ENCODE data around the gene KIF26B.
"Not testable (repeated sequence)": the region's sequence is repeated elsewhere in the genome, so short reads cannot be mapped to it uniquely, and the experiment has no call there.

The KIF26B gene

DNA sequence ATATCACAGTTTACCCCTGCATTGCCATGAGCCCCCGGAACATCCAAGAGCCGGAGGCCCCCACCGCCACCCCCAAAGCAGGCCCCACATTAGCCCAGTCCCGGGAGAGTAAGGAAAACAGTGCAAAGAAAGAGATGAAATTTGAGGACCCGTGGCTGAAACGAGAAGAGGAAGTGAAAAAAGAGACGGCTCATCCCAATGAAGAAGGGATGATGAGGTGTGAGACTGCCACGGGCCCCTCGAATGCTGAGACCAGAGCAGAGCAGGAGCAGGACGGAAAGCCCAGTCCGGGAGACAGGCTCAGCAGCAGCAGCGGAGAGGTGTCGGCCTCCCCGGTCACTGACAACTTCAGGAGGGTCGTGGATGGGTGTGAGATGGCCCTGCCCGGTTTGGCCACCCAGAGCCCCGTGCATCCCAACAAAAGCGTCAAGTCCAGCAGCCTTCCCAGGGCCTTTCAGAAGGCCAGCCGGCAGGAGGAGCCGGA, 532.4 kb downstream of the KIF26B start:
- Mint-ChIP-seq H3K9me3 (ENCODE audit: low read depth) (no peaks in the 10 kb centered on the region), H3K36me3 (no peaks in the 10 kb centered on the region), H3K4me1 (ENCODE audit: low read depth) (no peaks in the 10 kb centered on the region), H3K4me3 (no peak overlapping the region), H3K27me3 (no peaks in the 10 kb centered on the region), H3K27ac (no peak overlapping the region)

DNA sequence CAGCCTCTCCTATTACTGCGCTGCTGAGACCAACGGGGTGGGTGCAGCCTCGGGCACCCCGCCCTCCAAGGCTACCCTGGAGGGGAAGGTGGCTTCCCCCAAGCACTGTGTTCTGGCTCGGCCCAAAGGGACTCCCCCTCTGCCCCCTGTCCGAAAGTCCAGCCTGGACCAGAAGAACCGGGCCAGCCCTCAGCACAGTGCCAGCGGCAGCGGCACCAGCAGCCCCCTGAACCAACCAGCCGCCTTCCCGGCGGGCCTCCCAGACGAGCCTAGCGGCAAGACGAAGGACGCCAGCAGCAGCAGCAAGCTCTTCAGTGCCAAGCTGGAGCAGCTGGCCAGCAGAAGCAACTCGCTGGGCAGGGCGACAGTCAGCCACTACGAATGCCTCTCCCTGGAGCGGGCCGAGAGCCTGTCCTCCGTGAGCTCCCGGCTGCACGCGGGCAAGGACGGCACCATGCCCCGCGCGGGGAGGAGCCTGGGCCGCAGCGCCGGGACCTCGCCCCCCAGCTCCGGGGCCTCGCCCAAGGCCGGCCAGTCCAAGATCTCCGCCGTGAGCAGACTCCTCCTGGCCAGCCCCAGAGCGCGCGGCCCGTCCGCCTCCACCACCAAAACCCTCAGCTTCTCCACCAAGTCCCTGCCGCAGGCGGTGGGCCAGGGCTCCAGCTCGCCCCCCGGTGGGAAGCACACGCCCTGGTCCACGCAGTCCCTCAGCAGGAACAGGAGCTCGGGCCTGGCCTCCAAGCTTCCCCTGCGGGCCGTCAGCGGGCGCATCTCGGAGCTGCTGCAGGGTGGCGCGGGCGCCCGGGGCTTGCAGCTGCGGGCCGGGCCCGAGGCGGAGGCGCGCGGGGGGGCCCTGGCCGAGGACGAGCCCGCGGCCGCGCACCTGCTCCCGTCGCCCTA, 533.1 kb downstream of the KIF26B start:
- H3K36me3 Mint-ChIP-seq: no peaks in the 10 kb centered on the region
- H3K4me3 Mint-ChIP-seq: no peak overlapping the region
- no peaks in the 10 kb centered on the region for H3K4me1 Mint-ChIP-seq (ENCODE audit: low read depth)

DNA sequence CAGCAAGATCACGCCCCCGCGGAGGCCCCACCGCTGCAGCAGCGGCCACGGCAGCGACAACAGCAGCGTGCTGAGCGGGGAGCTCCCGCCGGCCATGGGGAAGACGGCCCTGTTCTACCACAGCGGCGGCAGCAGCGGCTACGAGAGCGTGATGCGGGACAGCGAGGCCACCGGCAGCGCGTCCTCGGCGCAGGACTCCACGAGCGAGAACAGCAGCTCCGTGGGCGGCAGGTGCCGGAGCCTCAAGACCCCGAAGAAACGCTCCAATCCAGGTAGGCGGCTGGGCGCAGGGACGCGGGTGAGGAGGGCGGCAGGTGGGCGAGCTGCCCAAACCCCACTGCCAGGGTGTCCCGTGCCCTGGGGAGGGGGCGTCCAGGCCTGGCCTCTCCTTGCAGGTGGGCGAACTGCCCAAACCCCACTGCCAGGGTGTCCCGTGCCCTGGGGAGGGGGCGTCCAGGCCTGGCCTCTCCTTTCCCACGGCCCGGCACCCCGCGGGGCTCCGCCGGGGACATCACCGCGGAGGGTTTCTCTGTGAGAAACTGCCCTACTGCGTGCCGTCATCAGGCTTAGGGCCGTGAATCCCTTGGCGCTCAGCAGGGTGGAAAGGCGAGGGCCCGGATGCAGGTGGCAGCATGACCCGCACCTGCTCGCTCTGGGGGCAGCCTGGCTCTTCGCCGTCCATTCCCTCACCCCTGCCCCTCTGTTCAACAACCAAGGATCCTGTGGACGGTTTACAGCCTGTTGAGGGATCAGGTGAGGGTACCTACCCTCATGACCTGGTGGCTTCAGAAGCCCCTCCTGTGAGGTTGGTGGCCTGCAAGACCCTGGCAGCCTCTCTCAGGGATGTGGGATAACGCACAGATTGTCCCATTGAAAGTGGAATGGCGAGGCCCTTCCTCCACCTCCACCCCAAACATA, 534.0 kb downstream of the KIF26B start:
- Mint-ChIP-seq H3K27me3 (no peaks in the 10 kb centered on the region), H3K27ac (no peak overlapping the region), H3K4me3 (no peak overlapping the region), H3K9me3 (ENCODE audit: low read depth) (no peaks in the 10 kb centered on the region), H3K36me3 (no peaks in the 10 kb centered on the region), H3K4me1 (ENCODE audit: low read depth) (no peaks in the 10 kb centered on the region)

More for the DNA sequence above, 533.1 kb downstream of the KIF26B start:
- Mint-ChIP-seq H3K27me3 (no peaks in the 10 kb centered on the region), H3K9me3 (ENCODE audit: low read depth) (no peaks in the 10 kb centered on the region), H3K27ac (no peak overlapping the region)

DNA sequence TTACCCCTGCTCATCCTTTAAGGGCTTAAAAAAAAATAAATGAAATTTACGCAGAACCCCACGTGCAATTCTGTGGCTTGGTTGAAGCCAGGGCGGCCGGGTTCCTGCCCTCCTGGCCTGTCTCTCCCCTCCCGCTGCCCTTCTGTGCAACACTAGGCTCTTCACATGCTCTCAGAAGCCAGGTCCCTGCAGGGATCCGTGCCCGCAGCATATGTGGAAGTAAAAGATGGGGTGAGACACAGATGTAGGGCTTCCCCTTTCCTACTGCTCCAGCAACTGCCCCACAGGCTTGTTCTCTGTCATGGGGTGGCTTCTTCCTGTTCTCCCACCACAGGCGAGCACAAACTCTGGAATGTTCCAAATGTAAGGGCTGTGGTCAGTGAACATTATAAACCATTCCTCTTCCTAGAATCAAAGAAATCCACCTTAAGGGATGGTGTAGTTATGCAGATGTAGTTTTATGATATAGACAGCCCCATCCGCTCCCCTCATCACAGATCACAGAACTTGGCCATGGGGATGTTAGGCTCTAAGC, 535.4 kb downstream of the KIF26B start:
- no peak overlapping the region for H3K27ac Mint-ChIP-seq

GRCh38 chr1:245690946-245691541, 536.3 kb downstream of the KIF26B start:
- H3K4me3 Mint-ChIP-seq: no peak overlapping the region
- H3K36me3 Mint-ChIP-seq: no peaks in the 10 kb centered on the region
- no peaks in the 10 kb centered on the region for H3K9me3 Mint-ChIP-seq (ENCODE audit: low read depth)
- H3K27me3 Mint-ChIP-seq: no peaks in the 10 kb centered on the region
- no peak overlapping the region for H3K27ac Mint-ChIP-seq
- H3K4me1 Mint-ChIP-seq (ENCODE audit: low read depth): no peaks in the 10 kb centered on the region

More for the DNA sequence above, 535.4 kb downstream of the KIF26B start:
- H3K4me1 Mint-ChIP-seq (ENCODE audit: low read depth): no peaks in the 10 kb centered on the region
- no peaks in the 10 kb centered on the region for H3K36me3 Mint-ChIP-seq
- no peaks in the 10 kb centered on the region for H3K9me3 Mint-ChIP-seq (ENCODE audit: low read depth)
- no peak overlapping the region for H3K4me3 Mint-ChIP-seq
- H3K27me3 Mint-ChIP-seq: no peaks in the 10 kb centered on the region

- no peaks in the 10 kb centered on the region for H3K27me3 Mint-ChIP-seq
- H3K4me3 Mint-ChIP-seq: no peak overlapping the region
- no peaks in the 10 kb centered on the region for H3K4me1 Mint-ChIP-seq (ENCODE audit: low read depth)
- no peaks in the 10 kb centered on the region for H3K9me3 Mint-ChIP-seq (ENCODE audit: low read depth)
- H3K27ac Mint-ChIP-seq: no peak overlapping the region
- H3K36me3 Mint-ChIP-seq: no peaks in the 10 kb centered on the region
Measured at GRCh38 chr1:245691897-245692296, 537.1 kb downstream of the KIF26B start.

GRCh38 chr1:245692318-245692717, 537.5 kb downstream of the KIF26B start:
- Mint-ChIP-seq H3K9me3 (ENCODE audit: low read depth) (no peaks in the 10 kb centered on the region), H3K4me3 (no peak overlapping the region), H3K27me3 (no peaks in the 10 kb centered on the region), H3K4me1 (ENCODE audit: low read depth) (no peaks in the 10 kb centered on the region), H3K36me3 (no peaks in the 10 kb centered on the region), H3K27ac (no peak overlapping the region)

GRCh38 chr1:245693116-245693793, 538.5 kb downstream of the KIF26B start:
- no peaks in the 10 kb centered on the region for H3K9me3 Mint-ChIP-seq (ENCODE audit: low read depth)
- H3K4me1 Mint-ChIP-seq (ENCODE audit: low read depth): no peaks in the 10 kb centered on the region
- H3K4me3 Mint-ChIP-seq: no peak overlapping the region
- H3K27me3 Mint-ChIP-seq: no peaks in the 10 kb centered on the region
- no peak overlapping the region for H3K27ac Mint-ChIP-seq
- no peaks in the 10 kb centered on the region for H3K36me3 Mint-ChIP-seq

- Mint-ChIP-seq H3K27me3 (no peaks in the 10 kb centered on the region), H3K36me3 (no peaks in the 10 kb centered on the region), H3K9me3 (ENCODE audit: low read depth) (no peaks in the 10 kb centered on the region)
Measured at GRCh38 chr1:245693941-245694752, 539.4 kb downstream of the KIF26B start.

DNA sequence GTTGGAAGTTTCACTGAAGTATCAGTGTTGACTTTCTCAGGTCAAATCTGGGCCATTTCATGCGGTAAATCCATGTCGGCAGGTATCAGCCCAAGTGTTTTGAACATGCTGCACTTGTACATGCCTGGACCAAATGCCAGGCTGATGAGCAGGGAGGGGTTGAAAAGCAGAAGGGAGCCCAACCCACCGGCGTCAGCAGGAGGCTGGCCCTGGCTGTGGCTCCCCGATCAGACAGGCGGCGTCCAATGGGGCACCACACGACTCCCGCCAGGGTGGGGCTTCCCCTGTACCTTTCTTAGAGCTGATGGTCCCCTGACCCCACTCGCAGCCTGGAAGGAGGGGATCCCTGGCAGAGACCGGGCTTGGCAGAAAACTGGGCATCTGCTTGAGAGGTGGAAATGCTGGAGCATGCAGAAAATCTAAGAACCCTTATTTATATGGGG, 540.0 kb downstream of the KIF26B start:
- no peak overlapping the region for H3K27ac Mint-ChIP-seq
- H3K4me1 Mint-ChIP-seq (ENCODE audit: low read depth): no peaks in the 10 kb centered on the region
- no peaks in the 10 kb centered on the region for H3K36me3 Mint-ChIP-seq
- H3K9me3 Mint-ChIP-seq (ENCODE audit: low read depth): no peaks in the 10 kb centered on the region
- H3K4me3 Mint-ChIP-seq: no peak overlapping the region
- H3K27me3 Mint-ChIP-seq: no peaks in the 10 kb centered on the region

More at GRCh38 chr1:245693941-245694752, 539.4 kb downstream of the KIF26B start:
- Mint-ChIP-seq H3K27ac (no peak overlapping the region), H3K4me1 (ENCODE audit: low read depth) (no peaks in the 10 kb centered on the region), H3K4me3 (no peak overlapping the region)

DNA sequence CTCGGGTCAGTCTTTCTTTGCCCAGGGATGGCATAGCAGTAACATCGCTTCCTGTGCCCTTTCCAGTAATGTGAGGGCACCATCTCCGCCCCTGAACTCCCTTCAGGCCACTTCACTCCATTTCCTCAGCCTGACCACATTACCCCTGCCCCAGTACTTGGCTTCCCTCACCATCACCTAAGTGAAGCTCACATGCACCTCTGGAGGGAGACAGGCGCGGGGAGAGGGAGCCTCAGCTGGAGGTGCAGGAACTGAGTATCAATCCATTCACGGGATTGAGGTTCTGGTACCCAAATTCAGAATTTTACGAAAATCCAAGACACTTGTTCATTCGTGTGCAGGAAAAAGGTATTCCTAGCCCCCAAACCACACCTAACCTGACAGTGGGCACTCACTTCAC, 540.4 kb downstream of the KIF26B start:
- H3K4me1 Mint-ChIP-seq (ENCODE audit: low read depth): no peaks in the 10 kb centered on the region
- no peak overlapping the region for H3K4me3 Mint-ChIP-seq
- no peaks in the 10 kb centered on the region for H3K27me3 Mint-ChIP-seq
- no peaks in the 10 kb centered on the region for H3K9me3 Mint-ChIP-seq (ENCODE audit: low read depth)
- H3K27ac Mint-ChIP-seq: no peak overlapping the region
- no peaks in the 10 kb centered on the region for H3K36me3 Mint-ChIP-seq

- not testable (repeated sequence) for H3K9me3 Mint-ChIP-seq (ENCODE audit: low read depth); H3K4me3 Mint-ChIP-seq; H3K4me1 Mint-ChIP-seq (ENCODE audit: low read depth); H3K27me3 Mint-ChIP-seq; H3K36me3 Mint-ChIP-seq; H3K27ac Mint-ChIP-seq
Measured at GRCh38 chr1:245695701-245696100, 540.9 kb downstream of the KIF26B start.

- no peaks in the 10 kb centered on the region for H3K9me3 Mint-ChIP-seq (ENCODE audit: low read depth)
- H3K4me3 Mint-ChIP-seq: no peak overlapping the region
- no peaks in the 10 kb centered on the region for H3K27me3 Mint-ChIP-seq
- H3K36me3 Mint-ChIP-seq: no peaks in the 10 kb centered on the region
- no peaks in the 10 kb centered on the region for H3K4me1 Mint-ChIP-seq (ENCODE audit: low read depth)
- H3K27ac Mint-ChIP-seq: no peak overlapping the region
Measured at GRCh38 chr1:245698116-245698515, 543.3 kb downstream of the KIF26B start.
